GM04503 (cell line): ENCODE measurements around the gene NFAM1.

Experiments used
- DNase-seq: peaks from one replicate; pipeline ENCODE4 v3.0.0-alpha.2; 2012; ENCODE audit warnings: low read depth

The NFAM1 gene, protein sequence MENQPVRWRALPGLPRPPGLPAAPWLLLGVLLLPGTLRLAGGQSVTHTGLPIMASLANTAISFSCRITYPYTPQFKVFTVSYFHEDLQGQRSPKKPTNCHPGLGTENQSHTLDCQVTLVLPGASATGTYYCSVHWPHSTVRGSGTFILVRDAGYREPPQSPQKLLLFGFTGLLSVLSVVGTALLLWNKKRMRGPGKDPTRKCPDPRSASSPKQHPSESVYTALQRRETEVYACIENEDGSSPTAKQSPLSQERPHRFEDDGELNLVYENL

DNA sequence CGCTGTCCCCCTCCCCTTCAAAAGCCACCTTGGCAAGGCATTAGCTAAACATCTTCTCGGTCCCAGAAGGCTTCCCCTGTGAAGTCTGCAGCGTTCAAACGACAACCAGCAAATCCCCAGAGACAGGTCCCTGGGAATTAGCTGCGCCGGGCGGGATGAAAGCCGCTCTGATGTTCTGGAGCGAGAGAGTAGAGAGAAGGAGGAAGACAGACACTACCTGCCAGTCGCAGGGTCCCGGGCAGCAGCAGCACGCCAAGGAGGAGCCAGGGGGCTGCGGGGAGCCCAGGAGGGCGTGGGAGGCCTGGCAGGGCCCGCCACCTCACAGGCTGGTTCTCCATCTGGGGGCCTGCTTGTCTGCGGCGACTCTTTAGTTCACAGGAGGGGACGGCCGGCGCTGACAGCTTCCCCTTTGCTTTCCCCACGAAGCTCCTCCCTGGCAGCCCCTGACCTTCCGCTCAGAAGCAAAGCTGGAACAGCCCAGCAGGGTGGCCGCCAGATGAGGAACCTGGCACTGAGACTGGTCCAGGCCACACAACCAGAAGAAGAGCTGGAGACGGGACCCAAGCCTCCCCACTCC is at the start of gene NFAM1:
NFAM1 (minus strand) TSS at position 384 of the 577 bp plus-strand sequence; CDS start at position 338, 46 bp downstream.
- DNase-seq, result no peak

DNA sequence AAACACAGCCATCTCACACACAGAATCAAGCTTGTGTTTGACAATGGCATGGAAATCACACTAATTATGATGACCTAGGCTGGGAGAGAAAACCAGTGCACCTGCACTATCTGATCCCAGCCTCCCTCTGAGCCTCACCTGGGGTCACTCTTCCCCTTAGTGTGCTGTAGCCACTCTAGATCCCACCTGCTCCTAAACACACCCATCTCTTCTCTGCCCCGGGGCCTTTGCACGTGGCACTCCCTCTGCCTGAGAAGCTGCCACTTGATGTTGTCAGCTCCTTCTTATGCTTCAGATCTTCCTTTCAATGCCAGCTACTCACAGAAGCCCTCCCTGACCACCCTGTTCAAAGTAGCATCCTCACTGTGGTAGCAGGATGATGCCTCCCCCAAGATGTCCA is 42.9 kb upstream of the NFAM1 start:
- DNase-seq, result no peak

DNA sequence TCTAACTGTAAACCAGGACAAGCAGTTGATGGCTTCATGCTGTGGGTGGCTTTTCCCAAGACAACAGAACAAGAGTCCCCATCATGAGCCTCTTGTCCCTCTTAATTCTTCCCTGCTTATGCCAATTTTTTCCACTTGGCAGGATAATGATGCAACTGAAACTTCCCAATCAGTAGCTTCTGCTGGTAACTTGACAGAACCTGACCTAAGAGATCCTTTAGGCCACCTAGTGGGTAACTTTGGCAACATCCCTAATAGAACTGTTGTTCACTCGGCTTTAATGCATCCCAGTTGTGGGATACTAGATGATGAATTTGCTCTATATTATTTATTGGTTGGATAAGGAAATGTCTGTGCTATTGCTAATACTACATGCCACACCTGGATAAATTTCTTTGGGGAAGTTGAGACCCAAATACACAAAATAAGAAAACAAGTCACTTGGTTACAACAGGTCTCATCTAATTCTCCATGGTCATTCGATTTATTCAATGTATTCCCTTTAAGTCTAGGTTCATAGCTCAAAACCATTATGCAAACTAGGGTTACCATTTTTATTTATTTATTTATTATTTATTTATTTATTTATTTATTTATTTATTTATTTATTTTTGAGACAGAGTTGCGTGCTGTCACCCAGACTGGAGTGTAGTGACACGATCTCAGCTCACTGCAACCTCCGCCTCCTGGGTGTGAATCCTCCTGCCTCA is 41.4 kb upstream of the NFAM1 start:
- DNase-seq, result peak; percentile 27

DNA sequence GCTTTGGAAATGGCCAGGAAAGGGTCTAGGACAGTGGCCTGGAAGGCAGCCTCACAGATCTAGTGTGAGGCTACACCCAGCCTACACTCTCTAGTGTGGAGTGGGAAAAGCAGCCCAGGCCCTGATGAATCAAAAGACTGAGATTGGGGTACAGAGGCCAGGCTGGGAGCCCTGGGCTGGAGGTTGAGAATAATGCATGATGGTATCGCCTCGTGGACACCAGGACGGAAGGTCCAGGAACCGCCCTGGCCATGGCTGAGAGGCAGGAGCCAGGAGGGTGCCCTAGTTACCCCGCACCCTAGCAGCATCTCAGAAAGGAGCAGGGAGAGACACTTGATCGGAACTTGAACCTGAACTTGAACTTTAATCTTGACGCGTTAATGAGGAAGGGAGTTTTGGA is 40.5 kb upstream of the NFAM1 start:
- DNase-seq, result no peak

DNA sequence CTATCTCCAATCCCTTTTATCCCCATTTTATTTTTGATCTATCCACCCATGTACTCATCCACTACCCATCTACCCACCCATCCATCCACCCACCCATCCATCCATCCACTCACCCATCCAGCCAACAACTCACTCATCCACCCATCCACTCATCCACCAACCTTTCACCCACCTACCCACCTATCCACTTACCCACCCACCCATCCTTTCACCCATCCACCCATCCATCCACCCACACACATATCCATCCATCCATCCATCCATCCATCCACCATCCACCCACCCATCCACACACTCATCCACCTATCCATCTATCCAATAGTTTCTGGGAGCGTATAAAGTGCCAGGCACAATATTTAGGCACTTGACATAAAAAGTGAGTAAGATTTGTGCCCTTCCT is 39.2 kb upstream of the NFAM1 start:
- DNase-seq, result no peak

DNA sequence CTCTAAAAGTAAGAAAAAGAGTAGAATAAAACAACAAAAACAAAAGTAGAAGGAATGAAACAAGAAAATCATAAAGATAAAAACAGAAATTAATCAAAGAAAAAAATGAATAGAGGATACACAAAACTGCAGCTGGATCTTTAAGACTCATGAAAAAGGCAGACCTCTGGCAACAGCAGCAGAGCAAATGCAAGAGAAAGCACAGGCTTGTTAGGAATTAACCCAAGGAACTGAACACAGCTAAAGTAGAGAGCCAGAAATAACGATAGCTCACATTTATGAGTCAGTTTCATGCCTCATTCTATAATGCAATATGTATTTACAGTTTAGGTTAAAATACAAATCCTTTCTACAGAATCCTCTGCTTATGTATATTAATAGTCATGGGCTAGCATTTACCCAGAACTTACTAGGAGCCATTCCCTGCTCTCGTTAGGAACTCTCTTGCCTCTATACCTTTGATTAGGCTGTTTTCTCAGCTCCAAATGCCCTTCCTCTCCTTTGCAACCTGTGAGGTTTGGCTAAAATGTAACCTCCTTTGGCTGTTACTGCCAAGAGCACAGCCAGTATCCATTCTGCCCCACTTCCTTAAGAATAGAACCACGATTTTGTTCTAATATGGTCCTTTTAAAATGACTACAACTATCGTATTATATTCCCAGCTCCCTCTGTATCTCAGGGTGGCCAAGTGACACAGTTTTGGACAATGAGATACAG is 38.3 kb upstream of the NFAM1 start:
- DNase-seq, result no peak

DNA sequence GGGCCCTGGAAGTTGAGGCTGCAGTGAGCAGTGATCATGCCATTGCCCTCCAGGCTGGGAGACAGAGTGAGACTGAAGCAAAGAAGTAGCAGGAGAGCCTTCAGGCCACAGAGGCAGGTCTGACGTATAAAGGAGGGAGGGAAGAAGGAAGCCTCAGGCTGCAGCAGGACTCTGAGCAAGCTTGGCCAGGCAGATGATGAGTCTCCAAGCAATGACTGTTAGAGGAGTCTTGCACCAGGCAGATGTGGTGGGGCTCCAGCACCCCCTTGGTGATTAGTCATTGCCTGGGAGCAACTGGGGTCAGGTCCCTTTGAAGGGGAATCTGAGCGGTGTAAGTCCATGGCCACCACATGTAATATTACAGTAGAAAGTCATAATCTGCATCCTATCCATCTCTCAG is 36.6 kb upstream of the NFAM1 start:
- DNase-seq, result no peak

DNA sequence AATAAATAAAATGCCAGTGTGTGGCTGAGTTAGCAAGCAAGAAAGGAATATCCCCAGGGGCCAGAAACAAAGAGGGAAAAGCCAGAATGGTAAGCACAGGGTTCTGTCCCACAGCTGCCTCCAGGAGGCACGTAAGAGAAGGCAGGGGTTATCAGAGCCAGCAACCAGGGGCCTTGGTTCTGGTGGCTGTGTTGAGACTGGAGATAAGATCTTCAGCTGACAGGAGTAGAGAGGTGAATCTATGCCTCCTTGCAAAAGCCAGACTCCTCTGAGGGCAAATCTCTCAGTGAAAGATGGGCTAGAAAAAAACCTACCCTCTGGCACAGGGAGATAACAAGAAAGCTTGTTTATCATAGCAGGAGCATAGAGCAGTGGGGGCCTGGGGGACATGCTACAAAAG is 29.8 kb upstream of the NFAM1 start:
- DNase-seq, result no peak

DNA sequence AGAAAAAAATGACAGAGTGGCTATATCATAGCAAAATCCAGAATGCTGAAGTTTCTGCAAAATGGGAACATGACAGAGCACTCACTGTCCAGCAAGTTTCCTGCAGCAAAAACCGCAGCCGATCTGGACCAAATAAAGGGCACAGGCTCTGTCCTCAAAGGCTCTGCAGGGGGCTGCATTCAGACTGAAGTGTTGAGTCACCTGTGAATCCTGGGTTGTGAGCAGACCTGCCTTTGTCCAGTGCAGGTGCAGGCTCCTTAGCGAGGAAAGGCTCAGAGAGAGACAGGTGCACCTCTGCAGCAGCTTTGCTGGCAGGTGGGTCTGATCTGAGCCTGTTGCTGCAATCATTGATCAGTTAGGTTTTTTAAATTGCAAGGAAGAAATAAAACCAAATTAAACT is 29.3 kb upstream of the NFAM1 start:
- DNase-seq, result no peak

DNA sequence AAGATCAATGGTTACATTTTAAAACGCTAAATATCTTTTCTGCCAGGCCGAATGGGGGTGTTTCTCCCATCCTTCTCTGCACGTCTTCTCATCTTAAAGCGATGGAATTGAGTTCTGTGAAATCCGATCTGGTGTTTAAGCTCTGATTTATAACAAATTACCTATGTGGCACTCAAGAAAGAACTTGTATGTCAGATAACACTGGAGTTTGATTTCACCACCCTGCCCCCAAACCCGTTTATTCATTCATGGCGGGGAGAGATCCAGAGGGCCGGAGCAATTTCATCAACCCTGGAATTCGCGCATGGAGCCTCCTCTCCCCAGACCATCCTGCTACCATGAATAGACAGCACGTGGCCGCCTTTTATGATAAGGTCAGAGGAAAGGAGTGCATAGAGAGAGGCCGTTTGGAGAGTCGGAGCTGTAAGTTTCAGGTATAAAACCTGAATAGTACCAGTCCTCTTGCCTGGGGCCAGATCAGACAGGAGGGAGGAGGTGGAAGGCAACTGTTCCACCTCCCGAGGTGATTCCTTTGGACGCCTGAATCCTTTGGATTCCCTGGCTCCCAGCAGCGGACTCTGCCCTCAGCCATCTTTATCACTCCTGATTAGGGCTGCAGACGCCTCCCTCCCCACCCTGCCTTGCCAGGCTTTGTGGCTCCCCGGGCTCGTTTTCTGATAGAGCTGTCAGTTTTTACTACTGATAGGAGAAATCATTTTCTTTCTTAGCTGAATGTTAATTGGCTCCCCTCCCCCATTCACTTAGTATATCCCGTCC is 27.3 kb upstream of the NFAM1 start:
- DNase-seq, result no peak

DNA sequence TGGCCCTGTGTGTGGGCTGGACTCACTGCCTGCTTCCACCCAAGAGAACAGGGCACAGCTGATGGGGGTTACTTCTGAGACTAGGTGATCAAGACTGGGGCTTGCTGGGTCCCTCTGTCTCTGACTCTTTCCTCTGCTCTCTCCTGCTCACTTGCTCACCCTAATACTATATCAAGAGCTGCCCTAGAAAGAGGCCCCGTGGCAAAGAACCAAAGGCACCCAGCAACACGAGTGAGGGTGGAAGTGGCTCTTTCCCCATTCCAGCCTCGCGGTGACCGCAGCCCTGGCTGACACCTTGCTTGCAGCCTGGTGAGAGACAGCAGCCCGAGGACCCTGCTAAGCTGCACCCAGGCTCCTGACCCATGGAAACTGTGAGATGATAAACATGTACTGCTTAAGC is 20.7 kb upstream of the NFAM1 start:
- no peak for DNase-seq

DNA sequence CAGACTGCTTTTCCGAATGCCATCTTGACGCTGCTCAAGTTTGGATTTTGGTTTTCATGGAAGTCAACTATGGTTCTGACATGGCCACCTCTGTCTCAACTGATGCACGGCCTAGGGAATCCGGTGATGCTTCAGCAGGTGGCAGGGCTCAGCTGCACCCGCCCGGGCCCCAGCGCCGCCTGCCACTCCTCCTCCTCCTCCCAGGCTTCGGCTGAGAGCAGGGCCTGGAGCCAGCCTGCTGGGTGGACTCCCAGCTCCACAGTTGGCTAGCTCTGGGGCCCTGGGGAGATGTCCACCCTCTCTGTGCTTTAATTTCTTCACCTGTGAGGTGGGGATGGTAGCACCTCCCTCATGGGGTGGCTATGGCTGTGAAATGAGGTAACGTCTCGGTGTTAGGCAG is 20.3 kb upstream of the NFAM1 start:
- DNase-seq, result no peak

DNA sequence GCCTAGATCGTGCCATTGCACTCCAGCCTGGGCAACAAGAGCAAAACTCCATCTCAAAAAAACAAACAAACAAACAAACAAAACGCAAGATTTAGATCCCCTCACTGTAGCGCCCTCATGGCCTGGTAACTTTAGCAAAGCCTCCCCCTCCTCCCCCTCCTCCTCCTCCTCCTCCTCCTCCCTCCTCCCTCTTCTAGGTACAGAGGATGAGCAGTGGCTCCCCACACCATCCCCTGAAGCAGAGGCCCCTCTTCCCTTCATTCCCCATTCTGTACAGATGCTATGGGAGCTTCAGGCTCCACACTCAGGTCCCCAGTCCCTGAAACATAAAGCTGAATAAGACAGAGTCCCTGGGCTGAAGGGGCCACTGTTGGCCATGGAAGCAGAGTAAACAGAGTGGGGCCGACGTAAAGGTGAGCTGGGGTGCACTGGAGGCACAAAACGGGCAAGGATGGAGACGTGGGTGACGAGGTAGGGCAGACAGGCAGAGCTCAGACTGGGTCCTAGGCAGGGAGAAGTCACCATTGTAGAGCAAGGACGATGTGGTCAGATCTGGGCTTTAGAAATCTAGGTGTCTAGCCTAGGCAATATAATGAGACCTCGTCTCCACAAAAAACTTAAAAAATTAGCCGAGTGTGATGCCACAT is 19.4 kb upstream of the NFAM1 start:
- no peak for DNase-seq

DNA sequence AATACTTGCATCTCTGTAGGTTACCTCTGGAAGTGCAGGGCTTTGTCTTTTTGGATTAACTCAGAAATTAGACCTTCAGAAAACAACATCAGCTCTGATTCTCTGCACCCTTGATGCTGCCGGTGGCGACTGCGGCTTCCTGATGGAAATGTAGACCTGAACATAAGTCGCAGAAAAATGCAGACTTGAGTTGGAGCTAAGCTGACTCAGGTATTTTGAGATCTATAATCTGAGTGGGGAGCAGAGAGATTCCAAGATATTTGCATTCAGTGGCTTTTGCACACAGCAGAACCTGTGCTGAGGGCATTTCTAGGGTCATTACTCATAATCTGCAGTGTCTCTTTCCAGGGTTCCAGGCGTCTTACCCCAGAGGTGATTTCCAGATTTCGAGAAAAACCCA is 18.7 kb upstream of the NFAM1 start:
- DNase-seq, result no peak

DNA sequence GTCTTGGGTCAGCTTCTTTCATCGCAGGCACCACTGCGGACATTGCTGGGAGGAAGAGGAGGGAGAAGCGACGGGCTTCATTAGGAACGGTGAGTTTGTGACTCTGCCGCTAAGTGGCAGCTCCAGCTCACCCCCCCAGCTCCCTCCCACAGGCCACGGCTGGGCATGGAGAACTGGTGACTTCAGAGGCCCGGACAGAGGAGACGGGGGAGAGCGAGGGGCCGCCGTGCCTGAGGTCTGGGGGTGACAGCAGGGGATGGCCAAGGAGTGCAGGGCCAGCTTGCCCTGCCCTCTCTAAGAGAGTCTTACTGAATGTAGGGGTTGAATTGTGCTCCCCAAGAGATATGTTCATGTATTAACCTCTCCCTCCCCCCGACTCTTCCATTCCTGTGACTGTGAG is 13.9 kb upstream of the NFAM1 start:
- no peak for DNase-seq

DNA sequence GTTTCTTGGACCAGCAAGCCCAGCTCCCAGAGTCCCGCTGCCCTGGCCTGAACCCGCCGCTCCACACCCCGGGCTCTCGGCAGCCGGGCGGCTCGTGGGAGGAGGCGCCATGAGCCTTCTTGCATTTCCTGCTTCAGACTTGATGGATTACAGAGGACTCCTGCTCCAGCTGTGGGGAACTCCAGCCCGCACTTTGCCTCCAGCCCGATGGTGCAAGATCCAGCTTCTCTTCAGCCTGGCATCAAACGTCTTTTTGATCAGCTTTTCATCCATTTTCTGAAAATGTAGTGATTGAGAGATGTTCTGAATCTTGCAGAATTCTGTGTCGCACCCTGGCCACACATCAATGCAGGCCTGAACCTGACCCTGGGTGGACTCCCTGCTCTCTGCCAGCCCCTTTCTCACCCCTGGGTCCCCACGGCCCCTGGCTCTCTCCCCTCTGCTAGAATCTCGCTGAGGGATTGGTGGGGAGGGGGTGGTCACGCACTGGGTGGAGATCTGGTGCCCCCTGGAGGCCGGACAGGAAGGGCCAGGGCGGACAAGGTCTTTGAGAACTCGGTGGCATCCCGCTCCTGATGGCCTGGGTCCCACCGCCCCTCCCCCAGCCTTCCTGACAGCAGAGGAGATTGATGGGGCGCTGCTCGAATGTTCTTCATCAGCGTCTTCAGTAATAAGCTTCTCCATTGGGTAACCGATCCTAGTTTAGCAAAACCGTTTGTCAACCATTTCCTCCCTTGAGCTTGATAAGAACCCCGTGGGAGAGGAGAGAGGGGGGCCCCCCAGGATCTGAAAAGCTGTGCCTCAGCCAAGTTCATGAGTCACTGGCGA is 12.1 kb upstream of the NFAM1 start:
- DNase-seq, result peak; percentile 61

DNA sequence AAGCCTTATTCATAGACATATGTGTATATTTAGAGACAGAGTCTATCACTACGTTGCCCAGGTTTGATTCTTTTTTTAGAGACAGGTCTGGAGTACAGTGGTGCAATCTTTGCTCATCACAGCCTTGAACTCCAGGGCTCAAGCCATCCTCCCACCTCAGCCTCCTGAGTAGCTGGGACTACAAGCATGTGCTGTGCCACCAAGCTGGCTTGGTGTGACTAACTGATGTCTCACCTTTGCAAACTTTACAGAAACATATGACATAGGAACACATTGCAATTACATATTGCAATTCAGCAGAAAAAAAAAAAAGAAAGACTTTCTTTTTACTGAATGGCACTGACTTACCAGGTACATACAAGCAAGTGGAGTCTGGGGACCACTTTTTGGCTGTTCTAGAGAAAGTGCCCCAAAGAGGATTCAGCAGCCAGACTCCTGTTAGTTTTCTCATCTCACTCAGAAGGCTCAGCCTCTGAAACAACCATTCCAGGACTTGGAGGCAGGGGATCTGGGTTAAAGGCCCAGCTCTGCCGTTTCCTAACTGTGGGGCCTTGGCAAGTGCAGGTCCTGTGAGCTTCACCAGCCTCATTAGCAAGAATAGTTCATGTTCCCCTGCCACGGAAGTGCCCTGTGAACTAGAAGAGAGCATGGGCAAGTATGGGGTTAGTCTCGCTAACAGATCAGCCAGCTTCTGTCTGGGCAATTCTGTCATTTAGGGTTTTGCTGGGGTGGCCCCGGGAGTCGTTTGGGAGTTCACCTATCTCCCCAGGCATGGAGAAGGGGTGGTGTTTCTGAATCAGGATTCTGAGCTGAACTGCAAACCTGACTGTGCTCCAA is 11.3 kb upstream of the NFAM1 start:
- no peak for DNase-seq

DNA sequence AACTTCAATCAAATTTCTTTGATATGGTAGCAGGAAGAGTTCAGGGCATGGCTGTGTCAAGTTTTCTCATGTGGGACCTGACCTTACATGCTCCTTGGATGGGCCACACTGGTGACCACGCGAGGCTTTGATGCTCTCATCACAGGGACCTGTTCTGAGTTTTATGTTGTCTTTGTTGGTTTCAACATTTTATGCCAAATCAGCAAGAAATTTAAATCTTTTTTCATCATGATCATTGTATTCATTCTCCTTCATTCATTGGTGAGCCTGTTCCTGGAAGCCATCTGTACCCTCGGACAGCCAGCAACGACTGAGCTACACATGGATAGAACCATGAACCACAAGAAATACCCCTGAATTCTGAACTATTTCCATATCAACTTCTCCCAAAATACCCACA is 10.5 kb upstream of the NFAM1 start:
- no peak for DNase-seq

DNA sequence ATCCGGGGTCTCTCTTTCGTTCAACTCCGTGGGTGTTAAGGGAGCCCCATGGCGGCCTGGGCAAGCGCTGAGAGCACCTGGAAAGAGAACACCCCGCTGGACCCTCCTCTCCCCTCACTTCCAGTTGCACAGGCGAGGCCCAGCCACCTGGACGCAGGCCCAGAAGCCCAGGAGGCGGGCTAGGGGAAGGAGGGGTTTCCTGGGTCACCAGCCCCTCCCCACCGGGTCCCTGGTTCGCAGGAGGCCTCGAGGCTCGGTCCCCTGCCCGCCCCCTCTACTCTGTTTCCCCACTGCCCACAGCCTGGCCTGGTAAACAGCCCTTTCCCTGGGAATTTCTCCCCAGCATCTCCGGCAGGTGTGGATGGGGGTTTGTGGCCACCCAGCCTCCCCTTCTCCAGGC is 8.5 kb upstream of the NFAM1 start:
- no peak for DNase-seq
